Glomerular visceral epithelial cell (primary cell): ENCODE results near the gene KLHL14.
"Not testable (repeated sequence)": the region's sequence is repeated elsewhere in the genome, so short reads cannot be mapped to it uniquely, and the experiment has no call there.

Experiments used
- DNase-seq: peaks from one replicate; pipeline ENCODE4 v3.0.0-alpha.2; 2016; ENCODE audit errors: extremely low spot score

Gene KLHL14

GRCh38 chr18:32717126-32717525 is 55.7 kb downstream of the KLHL14 start:
- DNase-seq, result no peak

DNA sequence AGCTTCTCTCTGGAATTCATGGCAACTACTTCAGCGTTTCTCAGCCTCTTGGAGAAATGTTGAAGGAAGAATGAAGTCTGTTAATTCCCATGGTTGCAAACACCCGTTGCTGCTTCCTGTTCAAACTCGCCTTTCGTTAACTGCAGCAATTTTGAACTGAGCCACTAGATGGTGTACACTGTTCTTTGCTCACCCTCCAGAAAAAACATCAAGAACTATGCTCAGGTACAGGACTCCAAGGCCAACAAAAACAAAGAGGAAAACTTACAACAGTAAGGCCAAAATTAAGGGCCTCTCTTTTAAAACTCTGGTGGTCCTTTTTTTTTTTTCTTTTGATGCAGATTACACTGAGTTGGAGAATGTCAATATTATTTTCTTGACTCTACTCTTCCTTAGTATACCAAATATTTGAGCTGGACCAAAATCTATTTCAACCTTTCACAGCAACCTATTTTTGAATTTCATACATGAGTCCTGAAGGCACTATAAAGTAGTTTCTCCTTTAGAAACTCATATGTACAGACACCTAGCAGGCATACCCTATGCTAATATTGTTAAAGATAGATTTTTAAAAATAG is 58.2 kb downstream of the KLHL14 start:
- peak; percentile 72 for DNase-seq

- no peak for DNase-seq
These were observed 60.0 kb downstream of the KLHL14 start for GRCh38 chr18:32712860-32713259.

DNA sequence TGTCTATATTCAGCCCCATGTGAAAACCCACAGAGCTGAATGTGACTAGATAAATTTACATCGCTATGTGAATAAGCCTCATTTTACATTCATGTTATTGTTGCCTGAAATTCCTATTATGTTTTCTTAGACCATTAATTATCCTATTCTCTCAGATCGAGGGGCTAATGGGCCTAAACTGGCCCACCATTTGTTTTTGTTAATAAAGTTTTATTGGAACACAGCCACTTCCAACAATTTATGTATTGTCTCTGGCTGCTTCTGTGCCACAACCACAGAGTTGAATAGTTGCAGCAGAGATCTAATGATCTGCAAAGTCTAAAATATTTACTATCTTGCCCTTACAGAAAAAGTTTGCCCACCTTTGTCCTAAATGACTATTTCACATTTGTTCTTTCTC is 61.0 kb downstream of the KLHL14 start:
- DNase-seq, result no peak

- DNase-seq, result no peak
These were observed 65.2 kb downstream of the KLHL14 start for GRCh38 chr18:32707586-32707985.

DNA sequence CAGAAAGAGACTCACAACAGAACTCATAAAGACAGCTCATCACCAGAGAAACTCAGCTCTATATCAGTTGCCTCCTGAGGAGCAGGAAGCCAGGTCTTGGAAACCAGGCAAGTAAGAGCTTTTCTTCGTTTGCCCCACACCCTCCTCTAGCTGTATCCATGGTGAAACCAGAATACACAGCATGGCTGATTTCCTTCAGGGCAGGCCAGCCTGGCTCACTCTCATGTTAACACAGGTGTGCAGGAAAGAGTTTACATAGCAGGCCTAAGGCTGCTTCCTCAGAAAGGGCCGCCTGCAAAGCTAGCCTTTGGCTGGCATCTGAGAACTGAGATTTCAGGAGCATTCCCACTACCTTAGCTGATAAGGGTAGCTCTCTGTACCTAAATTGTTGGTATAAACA is 65.7 kb downstream of the KLHL14 start:
- DNase-seq, result no peak

DNA sequence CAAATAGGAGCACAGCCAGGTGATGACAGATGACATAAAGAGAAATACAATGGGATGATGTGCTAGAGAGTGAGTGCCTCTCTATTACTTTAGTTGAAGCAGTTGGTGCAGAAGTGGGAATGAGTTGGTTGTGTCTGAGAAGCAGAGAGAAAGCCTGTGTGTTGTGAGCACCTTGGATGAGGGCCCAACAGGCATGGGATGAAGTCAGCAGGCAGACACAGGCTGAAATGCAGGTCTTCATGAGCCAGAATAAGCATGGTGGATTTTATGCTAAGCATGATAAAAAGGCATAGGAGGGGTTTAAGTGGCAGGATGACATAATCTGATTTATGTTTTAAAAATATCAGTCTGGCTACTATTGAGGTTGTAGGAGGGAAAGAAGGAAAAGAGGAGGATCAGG is 71.5 kb downstream of the KLHL14 start:
- no peak for DNase-seq

DNA sequence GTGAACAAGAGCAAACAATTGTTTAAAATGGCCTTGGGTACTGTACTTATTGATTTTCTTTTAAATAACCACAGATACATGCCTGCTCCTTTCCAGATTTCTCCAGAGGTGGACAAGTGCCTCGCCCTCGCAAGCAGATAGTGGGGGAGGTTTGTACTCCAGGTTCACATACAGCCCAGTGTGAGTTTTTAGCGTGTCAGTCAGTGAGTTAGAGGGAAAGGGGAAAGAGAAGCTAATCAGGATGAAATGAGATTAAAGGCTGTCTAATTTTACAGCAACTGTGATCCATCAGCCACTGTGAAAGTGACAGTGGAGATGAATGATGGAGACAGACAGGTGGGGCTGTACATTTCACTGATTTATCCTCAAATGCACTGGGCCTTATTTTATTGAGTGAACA is 74.7 kb downstream of the KLHL14 start:
- no peak for DNase-seq

DNA sequence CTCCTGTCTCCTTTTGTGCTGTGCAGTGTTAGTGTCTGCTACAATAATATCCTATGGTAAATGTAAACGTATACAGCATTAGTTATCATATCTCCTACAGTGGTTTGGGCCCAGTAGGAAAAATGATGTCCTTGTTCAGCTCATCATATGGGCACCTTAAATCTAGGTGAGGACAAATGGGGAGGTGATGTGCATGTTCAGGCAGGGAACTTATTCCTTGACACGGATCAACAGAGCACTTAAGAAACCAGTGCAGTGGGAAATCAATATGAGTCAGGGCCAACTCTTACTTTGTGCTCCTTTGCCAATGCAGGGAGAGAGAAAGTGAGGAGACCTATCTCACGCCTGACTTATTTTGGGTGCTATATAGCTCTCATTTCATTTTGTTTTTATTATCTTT is 76.4 kb downstream of the KLHL14 start:
- no peak for DNase-seq

- no peak for DNase-seq
These were observed 77.3 kb downstream of the KLHL14 start for GRCh38 chr18:32695534-32695933.

- no peak for DNase-seq
These were observed 84.0 kb downstream of the KLHL14 start for GRCh38 chr18:32688821-32689220.

DNA sequence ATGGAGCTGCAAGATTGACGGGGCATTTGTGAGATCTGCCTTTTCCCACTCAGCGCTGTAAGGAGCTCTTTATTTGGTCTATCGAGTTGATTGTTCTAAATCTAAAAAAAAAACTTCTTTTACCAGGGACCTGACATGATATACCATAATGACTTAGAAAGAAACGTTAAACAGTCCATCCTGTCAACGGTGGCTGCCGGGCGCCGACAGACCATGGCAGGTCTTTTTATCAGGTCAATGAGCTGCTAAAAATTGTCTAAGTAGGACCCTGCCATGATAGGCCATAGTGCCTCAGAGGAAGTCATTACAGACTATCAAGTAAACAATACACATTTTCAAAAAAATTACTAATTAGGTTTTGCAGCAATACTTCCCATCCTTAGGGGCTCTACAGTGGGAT is 87.9 kb downstream of the KLHL14 start:
- DNase-seq, result no peak

- no peak for DNase-seq
These were observed 88.7 kb downstream of the KLHL14 start for GRCh38 chr18:32684096-32684495.

DNA sequence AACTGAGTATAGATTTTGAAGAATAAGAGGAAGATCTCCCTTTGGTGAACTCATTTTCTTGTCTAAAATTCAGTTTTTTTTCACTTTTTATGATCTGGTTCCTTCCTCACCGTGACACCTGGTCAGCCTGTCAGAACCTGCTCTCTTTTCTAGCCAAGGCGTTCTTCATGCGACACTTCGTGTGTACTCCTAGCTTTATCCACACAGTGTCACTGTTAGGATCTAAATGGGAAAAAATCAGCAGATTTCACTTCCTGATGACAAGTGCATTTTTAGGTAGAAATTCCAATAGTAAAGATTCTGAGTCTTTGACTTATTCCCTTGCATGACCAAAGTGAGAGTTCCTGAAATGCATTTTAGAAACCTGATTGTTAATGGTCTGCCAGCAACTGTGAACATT is 89.8 kb downstream of the KLHL14 start:
- DNase-seq, result no peak

GRCh38 chr18:32677578-32677977 is 95.2 kb downstream of the KLHL14 start:
- no peak for DNase-seq

DNA sequence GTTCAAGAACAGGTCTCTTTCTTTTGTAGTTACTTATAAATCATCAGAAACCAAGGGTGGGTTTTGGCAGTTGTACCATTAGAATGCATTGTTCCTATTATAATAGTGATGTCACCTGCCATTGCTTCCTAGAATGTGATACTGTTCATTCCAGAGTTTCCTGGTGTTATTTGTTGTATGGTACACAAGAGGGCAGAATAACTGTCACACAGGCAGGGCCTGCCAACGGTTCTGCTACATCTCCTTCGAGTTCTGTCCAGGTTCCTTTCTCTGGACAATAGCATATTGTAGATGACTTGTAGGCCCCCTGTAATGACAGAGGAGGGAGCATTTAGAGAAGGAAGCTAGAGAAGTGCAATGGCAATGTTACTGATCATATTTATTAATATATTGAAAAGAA is 98.3 kb downstream of the KLHL14 start:
- DNase-seq, result peak; percentile 17

DNA sequence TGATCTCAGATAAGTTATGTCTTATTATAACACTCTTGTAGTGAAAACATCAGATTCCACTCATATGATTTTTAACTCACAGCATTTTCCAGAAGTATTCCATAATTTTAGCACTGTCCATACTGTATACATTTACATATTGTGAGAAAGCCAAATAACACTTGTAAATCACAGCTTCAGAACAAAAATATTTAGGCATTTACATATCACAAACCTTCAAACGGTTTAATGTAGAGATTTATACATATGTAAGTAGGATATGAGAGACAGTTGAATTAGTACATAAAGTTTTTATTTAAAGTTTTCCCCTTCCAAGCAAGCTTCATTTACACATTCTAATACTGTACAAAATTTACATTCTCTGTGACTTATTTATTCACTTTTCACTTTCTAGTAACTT is 100.4 kb downstream of the KLHL14 start:
- no peak for DNase-seq

DNA sequence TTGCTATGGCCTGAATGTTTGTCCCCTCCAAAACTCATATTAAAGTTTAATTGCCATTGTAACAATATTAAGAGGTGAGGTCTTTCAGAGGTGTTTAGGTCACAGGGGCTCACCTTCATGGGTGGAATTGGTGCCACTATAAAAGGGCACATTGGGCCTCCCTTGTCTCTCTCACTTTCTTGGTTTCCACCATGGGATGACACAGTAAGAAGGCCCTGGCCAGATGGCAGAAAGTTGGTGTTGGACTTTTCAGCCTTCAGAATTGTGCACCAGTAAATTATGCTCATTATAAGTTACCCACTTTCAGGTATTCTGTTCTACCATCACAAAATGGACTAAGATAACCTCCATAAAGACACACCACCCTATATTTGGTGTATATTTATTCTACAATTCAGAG is 102.1 kb downstream of the KLHL14 start:
- DNase-seq, result no peak

DNA sequence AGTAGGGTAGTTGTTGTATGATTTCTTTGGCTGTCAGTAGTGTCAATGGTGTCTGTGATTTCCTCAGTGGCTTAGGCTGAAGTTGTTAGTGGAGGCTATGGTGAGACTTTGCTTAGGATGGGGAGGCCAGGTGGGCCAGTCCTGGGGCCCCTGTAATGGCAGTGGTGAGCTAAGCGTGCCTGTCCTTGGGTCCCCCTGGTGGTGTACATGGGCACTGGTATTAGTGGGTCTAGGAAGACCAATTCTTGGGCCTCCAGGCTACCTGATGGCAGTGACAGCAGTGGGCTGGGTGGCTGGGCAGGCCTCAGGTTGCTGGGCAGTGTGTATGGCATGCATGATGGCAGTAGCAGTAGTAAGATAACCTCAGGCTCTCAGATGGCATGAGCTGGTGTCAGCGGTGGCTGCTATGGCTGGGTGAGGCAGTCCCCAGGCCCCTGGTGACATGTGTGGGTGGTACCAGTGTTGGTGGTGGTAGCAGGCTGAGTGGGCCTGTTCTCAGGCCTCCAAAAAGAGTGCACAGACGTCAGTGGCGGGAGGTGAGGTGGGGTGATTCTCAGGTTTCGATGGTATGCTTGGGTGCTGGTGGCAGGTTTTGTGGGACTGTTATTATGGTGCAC is 103.2 kb downstream of the KLHL14 start:
- no peak for DNase-seq

GRCh38 chr18:32668956-32669355 is 103.9 kb downstream of the KLHL14 start:
- DNase-seq, result no peak

- peak; percentile 65 for DNase-seq
These were observed 111.1 kb downstream of the KLHL14 start for GRCh38 chr18:32661486-32662299.

DNA sequence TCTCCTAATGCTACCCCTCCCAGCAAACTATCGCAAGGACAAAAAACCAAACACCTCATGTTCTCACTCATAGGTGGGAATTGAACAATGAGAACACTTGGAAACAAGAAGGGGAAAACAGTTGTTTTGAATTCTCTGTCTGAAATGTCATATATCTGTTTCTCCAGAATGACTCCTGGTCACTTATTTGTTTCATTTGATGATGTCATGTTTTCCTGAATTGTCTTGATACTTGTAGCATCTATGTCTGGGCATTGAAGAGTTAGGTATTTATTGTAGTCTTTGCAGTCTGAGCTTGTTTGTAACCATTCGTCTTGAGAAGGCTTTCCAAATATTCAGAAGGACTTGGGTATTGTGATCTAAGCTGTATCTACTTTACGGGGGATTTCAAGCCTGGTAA is 118.3 kb downstream of the KLHL14 start:
- not testable (repeated sequence) for DNase-seq

GRCh38 chr18:32637659-32638058 is 135.2 kb downstream of the KLHL14 start:
- not testable (repeated sequence) for DNase-seq
